HG03060 (cell line): Measurements from ENCODE around the gene MAB21L4.

ENCODE experiments used
- ATAC-seq: cut with Tn5 transposase; IDR thresholded peaks from one replicate; pipeline ENCODE4 v1.9.1; 2021; ENCODE audit warnings: low read depth, moderate number of reproducible peaks; ENCODE audit not compliant: unreplicated experiment

Gene MAB21L4

DNA sequence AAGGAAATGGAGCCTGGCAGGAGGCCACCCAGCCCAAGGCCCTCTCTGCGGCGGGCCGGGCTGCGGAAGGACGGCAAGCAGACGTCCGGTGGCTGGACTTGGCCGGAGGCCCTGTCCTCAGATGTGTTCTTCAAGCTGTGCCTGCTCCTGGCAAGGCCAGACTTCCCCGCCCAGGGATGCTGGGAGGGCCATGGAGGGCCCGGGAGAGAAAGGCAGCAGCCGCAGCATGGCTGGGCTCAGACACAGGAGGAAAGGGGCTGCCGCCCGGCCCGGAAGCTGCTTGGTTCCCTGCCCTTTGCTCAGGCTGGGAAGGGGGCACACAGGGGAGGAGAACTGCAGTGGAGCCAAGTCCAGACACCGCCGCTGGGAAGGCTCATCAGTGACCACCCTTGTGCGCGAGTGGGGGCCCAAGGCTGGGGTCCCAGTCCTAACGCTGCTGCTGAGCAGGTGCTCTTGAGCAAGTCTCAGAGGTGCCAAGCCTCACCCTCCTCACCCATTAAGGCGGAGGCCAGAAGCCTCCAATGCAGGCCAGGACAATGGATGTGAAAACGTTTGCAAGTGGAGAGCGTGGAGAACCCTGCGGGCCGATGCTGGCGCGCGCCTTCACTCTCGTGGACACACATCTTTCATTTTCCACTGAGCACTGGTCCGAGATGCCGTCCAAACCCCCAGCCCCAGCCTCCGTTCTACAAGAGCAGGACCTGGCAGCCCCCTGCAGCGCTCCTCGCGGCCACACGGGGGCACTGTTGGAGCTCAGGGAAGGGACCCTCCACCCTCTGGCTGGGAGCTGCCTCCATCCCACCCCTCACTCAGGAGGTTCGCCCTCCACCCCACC, 18.1 kb upstream of the MAB21L4 start:
- no peak for ATAC-seq

DNA sequence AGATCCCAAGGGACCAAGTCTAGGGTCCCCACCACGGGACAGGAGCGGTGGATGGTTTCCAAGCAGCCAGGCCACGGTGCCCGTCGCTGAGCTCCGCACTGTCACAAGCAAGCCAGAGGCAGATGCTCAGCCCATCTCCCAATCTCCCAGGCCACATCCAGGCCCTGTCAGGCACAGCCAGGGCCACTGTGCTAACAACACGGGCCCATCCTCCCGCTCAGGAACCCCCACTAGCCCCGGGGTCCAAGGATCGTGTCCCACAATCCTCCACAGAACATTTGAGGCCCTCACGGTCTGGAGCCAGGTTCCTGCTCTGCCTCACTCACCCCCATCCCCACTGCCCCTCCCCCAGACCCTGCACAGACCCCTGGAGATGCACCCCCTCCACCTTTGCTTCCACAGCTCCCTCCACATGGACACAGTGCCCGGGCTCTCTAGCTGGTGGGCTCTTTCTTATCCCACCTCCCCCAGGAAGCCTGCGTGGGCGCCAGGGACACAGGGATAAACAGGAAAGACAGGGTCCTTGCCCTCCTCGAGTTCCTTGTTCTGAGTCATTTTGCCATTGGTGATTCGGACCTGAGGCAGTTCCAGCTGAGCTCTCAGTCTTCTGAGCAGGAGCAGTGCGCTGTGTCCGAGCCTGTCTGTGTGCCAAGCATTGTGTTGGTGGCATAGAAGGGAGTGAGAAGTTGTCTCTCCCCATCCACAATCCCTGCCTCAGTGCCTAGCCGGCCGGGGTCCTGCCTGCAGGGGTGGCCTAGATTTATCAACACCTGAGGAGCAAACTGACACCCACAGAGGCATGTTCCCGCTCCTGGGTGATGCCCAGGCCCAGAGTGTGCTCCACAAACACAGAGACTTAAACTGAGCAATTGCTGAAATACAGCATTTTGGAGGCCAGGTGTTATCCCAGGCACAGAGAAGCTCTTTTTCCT, 17.2 kb upstream of the MAB21L4 start:
- no peak for ATAC-seq

DNA sequence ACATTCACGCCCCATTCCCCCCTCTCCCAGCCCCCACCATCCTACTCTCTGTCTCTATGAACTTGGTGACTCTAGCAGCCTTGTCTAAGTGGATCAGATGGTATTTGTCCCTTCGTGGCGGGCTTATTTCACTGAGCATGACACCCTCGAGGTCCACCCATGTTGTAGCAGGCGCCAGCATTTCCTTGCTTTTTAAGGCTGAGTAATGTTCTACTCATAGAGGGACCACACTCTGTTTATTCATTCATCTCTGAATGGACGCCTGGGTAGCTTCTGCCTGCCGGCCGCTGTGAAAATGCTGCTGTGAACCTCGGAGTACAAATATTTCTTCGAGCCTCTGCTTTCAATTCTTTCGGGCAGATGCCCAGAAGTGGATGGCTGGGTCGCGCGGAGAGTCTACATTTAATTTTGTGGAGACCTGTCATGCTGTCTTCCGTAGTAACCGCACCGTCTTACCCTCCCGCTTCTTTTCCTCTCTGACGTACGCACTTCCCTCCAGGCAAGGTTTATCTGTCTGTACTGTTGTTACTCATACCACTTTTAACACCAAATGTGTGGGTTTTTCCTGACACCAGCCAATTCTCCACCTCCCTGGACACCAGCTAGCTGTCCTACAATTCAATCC, 15.8 kb upstream of the MAB21L4 start:
- no peak for ATAC-seq

DNA sequence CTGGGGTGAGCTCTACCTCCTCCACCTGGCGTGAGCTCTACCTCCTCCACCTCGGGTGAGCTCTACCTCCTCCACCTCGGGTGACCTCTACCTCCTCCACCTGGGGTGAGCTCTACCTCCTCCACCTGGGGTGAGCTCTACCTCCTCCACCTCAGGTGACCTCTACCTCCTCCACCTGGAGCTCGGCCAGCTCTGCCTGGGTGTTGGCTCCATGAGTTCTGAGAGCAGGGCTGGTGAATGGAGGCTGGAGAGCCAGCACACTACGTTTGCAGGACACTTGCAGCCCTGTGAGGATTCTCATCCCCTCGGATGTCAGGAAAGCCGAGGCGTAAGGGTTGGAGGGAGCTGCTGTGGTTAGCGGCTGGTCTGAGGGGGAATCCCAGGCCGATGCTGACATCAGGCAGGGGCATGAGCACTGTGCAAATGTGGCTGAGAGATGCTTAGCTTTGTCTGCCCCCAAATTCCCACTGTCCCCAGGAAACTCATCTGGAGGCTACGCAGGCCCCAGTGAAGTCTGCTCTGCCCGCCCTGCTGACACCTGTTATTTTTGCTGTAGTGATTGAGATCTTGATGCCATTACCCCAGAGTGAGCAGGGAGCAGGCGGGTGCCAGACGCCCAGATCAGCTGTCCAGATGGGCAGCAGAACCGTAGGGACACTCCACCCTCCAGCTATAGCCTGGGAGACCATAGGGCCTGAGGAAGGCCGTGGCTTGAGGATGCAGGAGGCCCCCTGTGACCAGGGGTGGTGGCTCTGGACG, 13.4 kb upstream of the MAB21L4 start:
- no peak for ATAC-seq

DNA sequence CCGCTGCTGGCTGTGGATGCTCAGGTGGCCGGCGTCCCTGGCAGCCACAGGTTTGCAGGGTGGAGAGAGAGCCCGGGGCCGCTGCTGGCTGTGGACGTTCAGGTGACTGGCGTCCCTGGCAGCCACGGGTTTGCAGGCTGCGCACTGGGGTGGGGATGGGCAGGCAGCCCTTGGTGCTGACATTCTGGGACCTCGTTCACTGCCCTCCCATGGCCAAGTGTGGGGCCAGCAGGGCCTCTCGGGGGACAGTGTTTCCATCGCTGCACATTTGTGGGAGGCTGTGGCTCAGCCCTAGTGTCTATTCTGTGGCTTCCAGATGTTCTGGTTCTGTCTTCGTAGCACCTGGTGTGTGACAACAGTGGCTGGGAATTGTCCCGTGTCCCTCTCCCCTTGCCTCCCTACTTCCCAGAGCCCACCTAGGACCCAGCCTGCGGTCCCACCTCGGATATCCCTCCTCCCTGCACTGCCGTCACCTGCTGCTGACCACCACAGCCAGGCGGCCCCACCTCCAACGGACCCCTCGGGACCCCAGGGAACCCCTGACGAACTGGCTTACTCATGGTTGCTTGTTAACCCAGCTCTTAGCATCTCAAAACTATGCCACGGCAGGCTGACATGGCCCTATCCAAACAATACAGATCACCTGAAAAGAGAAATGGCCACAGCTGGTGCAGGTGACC, 11.1 kb upstream of the MAB21L4 start:
- no peak for ATAC-seq

DNA sequence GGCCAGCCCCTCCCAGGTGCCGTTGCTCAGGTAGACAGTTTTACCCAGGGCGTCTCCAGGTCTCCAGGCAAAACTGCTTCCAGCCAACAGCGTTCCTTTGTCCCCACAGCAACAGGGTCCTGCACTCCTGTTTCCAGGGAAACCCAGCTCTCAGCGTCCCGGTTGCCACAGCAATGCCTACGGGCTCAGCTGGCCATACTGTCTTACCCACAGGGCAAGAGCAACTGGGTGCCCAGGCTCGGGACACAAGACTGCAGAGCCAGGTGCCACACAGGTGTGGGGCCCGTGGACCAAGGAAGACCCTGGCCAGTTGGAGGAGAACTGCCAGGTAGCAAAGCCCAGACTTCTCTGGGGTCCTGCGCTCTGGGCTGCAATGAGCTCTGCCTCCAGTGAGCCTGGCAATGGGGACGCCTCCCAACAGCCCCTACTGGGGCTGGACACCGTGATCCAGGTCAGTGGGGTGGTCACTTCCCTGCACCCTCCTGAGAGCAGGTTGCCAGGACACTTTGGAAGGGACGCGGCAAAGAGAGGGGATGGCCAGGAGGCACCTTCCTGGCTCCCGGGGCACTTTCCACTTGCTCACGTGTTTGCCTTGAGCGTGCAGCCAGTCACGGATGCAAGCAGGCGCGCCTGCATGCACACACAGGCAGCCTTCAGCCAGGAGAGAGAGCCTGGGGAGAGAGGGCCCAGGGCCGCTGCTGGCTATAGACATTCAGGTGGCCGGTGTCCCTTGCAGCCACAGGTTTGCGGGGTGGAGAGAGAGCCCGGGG, 10.4 kb upstream of the MAB21L4 start, which contains the start of gene CROCC2:
Gene CROCC2 (plus strand): TSS at position 196 of the 770 bp plus-strand sequence. CDS start 178 bp downstream, at position 374.
- ATAC-seq = no peak

DNA sequence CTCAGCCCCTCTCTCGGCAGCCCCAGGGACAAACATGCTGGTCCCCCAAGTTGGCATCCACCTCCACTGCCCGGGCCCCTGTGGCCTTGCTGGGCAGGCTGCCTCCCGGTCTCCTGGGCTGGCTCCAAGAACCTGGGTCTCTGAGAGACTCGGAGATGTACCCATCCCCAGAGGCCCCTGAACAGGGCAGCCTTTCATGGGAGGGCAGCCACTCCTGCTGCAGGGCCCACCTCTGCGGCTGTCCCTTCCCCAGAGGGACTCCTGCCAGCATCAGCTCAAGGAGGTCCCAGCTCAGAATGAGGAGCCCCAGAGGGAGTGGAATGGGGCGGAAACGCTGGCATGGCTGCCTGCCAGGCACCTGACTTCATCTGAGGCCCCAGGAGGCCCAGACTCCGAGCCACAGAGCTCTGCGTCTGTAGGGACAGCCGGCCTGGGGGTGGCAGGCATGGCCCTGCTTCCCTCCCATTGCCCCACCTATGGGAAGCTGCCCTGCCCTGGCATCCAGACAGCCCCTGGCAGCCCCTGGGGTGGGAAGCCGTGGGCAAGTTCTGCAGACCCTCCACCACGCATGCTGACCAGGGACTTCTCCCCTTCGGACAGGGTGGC, 9.3 kb upstream of the MAB21L4 start:
- no peak for ATAC-seq

DNA sequence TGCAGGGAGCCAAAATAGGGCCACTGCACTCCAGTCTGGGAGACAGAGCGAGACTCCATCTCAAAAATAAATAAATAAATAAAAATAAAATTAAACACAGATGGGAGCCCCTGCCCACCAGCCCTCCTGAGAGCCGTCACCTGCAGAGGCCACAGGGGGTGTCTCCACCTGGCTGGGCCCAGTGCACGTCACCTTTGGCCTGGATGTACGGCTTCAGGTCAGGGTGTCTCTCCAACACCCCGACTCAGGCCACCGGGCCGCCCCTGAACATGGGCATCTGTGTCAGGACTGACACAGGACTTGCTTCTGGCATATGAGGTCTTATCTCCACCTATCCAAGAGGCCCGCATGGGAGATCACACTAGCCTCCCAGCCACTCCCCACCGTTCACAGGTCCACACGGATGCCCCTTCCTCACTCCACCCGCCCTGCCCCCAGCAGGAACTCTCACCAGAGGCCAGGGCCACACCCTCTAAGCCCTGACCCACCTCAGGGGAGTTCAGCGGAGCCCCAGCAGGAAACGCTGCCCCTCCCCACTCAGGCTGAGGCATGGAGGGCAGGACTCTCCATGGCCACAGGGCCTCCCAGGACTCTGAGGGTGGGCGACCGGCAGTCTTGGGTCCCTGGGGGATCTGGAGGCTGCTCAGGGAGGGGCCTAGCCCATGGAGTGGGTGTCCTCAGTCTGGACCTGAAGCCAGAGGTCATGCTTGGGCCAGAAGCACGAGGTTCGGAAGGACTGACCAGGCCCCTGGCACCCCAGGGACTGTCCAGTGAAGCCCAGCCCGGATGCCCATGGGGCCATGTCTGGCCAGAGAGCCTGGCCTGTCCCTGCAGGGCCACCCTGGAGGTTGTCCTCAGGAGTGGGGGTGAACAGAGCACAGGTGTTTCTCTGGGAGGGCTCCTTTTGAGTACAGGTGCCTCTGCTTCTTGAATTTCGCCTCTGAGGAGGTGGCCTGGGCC, 8.5 kb upstream of the MAB21L4 start:
- no peak for ATAC-seq

DNA sequence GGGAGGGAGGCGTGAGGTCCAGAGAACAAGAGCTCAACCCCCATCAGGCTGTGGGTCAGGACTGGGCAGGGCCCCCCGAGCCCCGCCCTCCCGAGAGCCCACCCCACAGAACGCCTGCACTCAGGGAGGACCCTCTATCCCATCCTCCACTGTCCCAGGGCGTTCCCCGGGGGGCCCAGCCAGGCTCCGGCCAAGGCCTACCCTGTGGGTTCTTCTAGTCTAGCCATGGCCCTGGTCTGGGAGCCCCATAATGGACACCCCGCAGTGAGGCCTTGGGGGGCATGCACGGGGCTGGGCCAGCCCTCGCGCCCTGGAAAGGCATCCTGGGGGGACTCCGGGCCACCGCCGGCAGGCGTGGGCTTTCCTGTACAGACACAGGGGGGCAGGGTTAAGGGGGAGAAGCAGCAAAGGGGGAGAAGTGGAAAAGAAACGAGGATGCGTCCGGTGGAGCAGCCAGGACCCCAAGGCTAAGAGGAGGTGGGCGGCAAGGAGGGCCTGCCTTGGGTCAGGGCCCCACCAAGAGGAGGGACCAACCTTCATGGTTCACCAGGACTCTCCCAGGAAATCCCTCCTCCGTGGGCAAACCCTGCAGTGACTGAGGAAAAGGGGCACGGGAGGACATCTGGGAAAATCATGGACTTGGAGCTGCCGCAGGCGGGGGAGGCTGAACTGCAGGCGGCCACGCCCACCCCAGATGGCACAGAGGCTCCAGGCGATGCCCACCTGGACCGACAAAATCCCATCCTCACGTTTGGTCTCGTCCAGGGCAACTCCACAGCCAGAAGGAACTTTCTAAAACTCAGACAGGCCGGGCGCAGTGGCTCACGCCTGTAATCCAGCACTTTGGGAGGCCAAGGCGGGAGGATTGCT, 7.5 kb upstream of the MAB21L4 start:
- ATAC-seq = no peak

DNA sequence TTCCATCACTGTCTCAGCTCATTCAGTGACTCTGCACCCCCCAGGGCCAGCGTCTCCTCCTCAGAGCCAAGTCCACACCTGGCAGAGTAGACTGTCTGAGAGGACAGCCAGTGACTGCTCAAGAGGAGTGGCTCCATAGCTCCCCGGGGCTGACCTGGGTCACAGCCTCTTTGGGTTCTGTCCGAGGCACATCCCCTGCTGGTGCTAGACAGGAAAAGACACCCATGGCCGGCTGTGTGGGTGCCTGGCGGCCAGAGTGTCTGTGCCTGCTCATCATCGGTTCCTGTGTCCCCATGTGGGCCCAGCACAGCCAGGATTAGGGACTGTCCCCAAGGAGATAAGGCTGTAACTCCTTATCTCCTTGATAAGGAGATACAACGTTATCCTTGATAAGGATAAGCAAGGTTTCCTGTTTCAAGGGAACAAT, 6.7 kb upstream of the MAB21L4 start:
- ATAC-seq = no peak

DNA sequence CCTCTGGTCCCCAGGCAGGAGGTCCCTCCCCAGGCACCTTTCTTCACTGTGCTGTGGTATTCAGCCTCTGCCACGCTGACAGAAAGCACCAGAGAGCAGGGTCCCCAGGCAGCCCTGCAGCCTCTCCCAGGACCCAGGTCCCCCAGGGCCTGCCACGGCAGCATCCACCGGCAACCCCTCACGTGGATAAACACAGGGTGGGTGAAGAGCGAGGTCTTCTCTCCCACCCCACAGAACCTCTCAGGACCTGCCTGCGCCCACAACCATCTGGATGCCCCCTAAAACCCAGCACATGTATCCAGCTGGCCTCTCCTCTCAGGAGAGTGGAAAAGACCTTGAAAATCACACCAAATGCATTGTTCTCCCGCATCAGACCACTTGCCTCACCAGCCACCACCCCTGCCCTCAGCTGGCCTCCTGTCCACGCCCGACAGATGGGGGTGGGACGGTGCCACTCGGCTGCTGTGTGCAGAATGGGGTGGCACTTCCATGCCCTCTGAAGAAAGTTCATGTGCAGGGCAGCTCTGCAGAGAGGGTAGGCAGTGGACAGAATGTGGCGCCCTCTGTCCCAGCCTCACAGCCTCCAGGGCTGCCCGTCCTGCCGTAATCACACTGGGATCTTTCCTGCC, 6.1 kb upstream of the MAB21L4 start:
- no peak for ATAC-seq

DNA sequence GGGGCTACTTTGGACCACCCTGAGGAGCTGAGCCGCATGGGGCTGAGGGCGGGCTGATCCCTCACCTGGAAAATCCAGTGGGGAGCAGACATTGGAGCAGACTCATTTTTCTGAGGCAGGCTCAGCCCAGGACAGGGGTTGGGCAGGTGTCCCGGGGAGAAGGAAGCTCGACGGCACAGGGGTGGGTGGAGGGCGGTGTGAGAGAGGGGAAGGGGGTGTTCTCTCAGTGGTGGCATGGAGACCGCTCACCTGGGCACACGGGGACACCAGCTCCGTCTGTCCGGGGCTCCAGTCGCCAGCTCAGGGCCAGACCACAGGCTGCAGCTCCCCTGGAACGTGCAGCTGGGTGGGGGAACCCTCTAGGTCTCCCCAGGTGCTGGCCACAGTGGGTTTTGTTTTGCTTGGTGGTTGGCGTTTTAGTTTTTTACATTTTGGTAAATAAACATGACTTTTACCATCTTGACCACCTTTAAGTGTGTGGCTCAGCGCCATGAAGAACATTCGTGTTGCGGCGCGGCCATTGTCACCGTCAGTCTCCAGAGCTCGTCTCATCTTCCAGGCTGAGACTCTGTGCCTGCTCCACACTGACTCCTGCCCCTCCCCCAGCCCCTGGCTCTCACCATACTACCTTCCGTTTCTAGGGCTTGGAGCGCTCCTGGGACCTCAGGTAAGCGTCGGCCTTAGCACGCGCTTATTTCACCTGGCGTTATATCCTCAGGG, 4.3 kb upstream of the MAB21L4 start:
- no peak for ATAC-seq

DNA sequence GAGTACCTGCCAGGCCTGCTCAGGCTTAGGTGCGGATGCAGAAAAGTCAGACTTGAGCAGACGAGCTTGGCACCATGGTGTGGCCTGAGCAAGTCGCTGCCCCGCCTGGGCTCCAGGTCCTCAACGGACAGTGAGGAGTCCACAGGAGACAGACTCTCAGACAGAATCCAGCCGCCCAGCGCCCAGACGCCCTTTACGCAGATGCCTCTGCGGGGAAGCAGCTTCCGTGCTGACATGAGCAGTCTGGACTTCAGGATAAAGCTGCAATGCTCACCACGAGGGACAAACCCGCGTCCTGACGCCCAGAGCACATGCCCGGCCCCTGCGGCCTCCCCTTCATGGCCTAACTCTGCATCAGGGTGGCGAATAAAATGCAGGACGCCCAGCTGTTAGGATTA, 3.5 kb upstream of the MAB21L4 start:
- no peak for ATAC-seq

DNA sequence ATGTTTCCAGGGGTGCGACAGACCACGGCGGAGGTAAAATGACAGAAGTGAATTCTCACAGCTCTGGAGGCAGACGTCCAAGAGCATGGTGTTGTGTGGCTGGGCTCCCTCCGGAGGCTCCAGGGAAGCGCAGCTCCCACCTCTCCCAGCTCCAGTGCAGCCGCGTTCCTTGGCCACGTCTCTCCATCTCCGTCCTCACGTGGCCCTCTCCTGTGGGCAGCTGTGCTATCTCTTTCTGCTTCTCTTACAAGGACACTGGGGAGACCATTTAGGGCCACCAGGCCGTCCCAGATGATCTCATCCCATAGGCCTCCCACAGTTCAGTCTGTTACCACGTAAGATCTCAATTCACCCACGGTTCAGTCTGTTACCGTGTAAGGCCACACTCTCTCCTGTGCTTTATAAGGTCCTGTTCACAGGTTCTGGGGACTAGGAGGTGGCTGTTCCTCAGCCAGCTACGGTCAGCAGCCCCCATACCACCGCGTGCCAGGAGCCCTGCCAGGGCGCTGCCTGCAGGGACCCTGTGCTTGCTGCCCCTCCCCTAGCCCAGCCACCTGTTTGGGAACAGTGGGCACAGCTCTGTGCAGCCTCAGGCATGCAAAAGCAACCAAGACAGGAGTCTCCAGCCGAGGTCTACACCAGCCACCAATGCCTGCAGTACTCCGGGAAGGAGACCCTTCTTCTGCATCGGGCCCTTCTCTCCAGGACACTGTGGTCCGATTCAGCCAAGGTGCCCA, 2.9 kb upstream of the MAB21L4 start:
- ATAC-seq = no peak
